SKM-1 (cell line): ENCODE measurements around the gene IL1RAPL2.
"Not testable (repeated sequence)": the region's sequence is repeated elsewhere in the genome, so short reads cannot be mapped to it uniquely, and the experiment has no call there.

Source experiments
- DNase-seq: peaks from one replicate; lab custom pipeline; 2025; ENCODE audit not compliant: unreplicated experiment; lab: John Stamatoyannopoulos, UW

Gene IL1RAPL2

GRCh38 chrX:105006996-105007395, 441.0 kb downstream of the IL1RAPL2 start:
- no peak for DNase-seq

GRCh38 chrX:105013719-105014118, 447.7 kb downstream of the IL1RAPL2 start:
- no peak for DNase-seq

GRCh38 chrX:105017641-105018040, 451.6 kb downstream of the IL1RAPL2 start:
- DNase-seq, result no peak

- DNase-seq, result no peak
Observed at GRCh38 chrX:105018865-105019264, 452.9 kb downstream of the IL1RAPL2 start.

GRCh38 chrX:105028962-105029361, 463.0 kb downstream of the IL1RAPL2 start:
- not testable (repeated sequence) for DNase-seq

- no peak for DNase-seq
Observed at GRCh38 chrX:105038672-105039328, 472.8 kb downstream of the IL1RAPL2 start.

- no peak for DNase-seq
Observed at GRCh38 chrX:105050921-105051320, 484.9 kb downstream of the IL1RAPL2 start.

- no peak for DNase-seq
Observed at GRCh38 chrX:105051364-105051763, 485.4 kb downstream of the IL1RAPL2 start.

GRCh38 chrX:105052926-105053325, 486.9 kb downstream of the IL1RAPL2 start:
- no peak for DNase-seq

- no peak for DNase-seq
Observed at GRCh38 chrX:105063743-105064142, 497.7 kb downstream of the IL1RAPL2 start.

GRCh38 chrX:105098201-105098600, 532.2 kb downstream of the IL1RAPL2 start:
- DNase-seq, result no peak

GRCh38 chrX:105098812-105099211, 532.8 kb downstream of the IL1RAPL2 start:
- no peak for DNase-seq

- DNase-seq, result no peak
Observed at GRCh38 chrX:105101378-105101777, 535.4 kb downstream of the IL1RAPL2 start.

GRCh38 chrX:105109936-105110335, 543.9 kb downstream of the IL1RAPL2 start:
- DNase-seq, result no peak

GRCh38 chrX:105114554-105115130, 548.6 kb downstream of the IL1RAPL2 start:
- DNase-seq, result no peak

GRCh38 chrX:105115596-105116320, 549.8 kb downstream of the IL1RAPL2 start:
- not testable (repeated sequence) for DNase-seq

- no peak for DNase-seq
Observed at GRCh38 chrX:105116486-105116885, 550.5 kb downstream of the IL1RAPL2 start.

GRCh38 chrX:105117621-105118020, 551.6 kb downstream of the IL1RAPL2 start:
- no peak for DNase-seq

GRCh38 chrX:105120463-105120862, 554.5 kb downstream of the IL1RAPL2 start:
- DNase-seq, result no peak

- DNase-seq, result no peak
Observed at GRCh38 chrX:105121186-105121585, 555.2 kb downstream of the IL1RAPL2 start.

- DNase-seq, result no peak
Observed at GRCh38 chrX:105126201-105126600, 560.2 kb downstream of the IL1RAPL2 start.

GRCh38 chrX:105134273-105134672, 568.3 kb downstream of the IL1RAPL2 start:
- DNase-seq, result no peak
